ENCODE measurements around the gene LGALS3. TPM values are rescaled to one million over a fixed set of nuclear protein-coding genes. Genes with fewer than 3 reads are reported as not detected.
A peak's percentile ranks its signal among the peaks of the same experiment; 100 is the strongest.
"Not testable (repeated sequence)": the region's sequence is repeated elsewhere in the genome, so short reads cannot be mapped to it uniquely, and the experiment has no call there.

The LGALS3 gene
- polyA plus RNA-seq (2013, experiment 1 of 2; ENCODE audit: insufficient read length) = 54.1 TPM
- polyA plus RNA-seq (2013, experiment 2 of 2; ENCODE audit: insufficient read length) = 84.6 TPM

DNA sequence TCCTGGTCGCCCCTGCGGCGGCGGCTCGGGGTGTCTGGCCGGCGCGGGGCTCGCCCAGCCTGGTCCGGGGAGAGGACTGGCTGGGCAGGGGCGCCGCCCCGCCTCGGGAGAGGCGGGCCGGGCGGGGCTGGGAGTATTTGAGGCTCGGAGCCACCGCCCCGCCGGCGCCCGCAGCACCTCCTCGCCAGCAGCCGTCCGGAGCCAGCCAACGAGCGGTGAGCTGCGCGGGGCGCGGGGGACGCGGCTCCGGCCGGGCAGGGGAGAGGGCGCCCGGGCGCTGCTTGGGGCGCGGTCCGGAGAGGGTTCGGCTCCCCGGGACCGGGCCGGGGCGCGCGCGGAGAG is at the start of gene LGALS3:
Gene LGALS3 (plus strand): TSS at position 167 of the 342 bp plus-strand sequence. CDS start 8,122 bp downstream, outside the sequence.
- DNase-seq = peak; percentile 57

DNA sequence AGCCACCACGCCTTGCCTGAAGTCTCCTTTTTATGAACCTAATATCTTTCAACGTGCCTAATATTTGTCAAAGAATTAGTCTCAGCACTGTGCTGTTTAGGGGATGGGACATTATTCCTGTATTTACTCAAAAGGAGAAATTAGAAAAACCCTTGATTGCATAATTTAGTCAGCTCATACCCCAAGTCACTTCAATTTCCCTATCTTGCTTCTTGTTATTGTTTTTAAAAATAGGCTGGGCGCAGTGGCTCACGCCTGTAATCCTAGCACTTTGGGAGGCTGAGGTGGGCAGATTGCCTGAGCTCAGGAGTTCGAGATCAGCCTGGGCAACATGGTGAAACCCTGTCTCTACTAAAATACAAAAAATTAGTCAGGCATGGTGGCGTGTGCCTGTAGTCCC is 49.1 kb upstream of the LGALS3 start:
- DNase-seq = not testable (repeated sequence)

DNA sequence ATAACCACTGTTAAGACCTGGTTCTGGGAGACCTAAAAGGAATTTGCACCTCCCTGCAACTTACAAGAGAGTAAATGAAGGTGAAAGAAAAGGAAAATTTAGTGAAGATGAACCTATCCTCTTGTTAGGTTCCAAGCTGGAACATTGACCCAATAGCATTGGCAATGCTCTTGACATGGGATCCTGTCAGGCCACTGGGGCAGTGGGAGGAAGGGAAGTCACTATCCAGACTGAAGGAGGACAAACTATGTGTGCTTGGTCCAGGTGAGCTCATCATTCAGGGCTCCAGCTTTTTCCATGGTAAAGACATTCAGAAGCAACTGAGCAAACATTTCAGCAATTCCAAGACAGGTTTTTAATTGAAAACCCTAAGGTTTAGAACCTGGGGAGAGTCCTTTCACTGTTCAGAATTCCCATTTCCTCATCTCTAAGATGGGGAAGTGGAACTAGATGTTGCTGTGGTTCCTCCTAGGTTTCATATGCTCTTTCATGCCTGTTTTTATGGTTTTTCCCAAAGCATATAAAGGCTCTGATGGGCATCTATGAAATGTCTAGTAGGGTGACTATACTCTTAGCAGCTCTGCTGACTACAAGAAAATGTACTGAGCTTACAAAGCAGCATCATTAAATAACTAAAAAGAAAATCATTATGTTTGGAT is 44.5 kb upstream of the LGALS3 start:
- no peak for DNase-seq

DNA sequence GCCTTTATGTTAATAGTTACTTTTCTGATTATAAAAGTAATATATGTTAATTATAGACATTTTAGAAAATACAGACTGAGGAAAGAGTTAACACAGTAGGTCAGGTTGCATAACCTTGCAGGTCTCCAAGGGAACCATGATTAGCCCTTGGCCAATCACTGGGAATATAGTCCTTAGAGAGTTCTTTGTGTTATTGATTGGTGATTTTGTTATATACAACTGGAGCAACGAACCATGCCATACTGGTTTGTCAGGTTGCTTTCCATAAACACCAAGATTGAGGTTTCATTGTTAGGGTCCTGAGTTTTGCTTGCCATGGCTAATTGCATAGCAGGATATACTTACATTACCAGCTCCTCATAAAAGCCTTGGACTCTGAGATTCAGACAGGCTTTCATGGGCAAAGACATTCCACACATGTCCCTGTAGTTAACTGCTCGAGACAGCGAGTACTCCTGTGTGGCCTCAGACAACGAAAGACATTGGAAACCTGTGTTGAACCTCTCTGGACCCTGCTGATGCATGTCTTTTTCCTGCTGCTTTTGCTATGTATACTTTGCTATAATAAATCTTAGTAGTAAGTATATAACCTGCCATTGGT is 43.9 kb upstream of the LGALS3 start:
- DNase-seq = no peak

DNA sequence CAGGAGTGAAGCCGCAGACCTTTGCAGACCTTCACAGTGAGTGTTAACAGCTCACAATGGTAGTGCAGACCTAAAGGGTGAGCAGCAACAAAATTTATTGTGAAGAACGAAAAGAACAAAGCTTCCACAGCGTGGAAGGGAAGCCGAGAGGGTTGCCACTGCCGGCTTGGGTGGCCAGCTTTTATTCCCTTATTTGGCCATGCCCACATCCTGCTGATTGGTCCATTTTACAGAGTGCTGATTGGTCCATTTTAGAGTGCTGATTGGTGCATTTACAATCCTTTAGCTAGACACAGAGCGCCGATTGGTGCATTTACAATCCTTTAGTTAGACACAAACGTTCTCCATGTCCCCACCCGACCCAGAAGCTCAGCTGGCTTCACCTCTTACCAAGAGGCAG is 42.1 kb upstream of the LGALS3 start:
- DNase-seq = no peak

DNA sequence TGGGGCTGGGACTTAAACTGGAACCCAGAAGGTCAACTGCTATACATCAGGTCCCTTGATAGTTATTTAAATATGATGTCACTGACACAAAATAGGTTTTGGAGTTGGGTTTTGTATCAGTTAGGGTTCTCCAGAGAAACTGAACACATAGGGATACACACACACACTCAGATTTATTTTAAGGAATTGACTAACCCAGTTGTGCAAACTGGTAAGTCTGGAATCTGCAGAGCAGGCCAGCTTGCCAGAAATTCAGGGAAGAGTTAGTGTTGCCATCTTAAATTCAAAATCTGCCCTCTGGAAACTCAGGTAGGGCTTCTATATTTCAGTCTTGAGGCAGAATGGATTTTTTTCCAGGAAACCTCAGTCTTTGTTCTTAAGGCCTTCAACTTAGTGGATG is 40.7 kb upstream of the LGALS3 start:
- no peak for DNase-seq

DNA sequence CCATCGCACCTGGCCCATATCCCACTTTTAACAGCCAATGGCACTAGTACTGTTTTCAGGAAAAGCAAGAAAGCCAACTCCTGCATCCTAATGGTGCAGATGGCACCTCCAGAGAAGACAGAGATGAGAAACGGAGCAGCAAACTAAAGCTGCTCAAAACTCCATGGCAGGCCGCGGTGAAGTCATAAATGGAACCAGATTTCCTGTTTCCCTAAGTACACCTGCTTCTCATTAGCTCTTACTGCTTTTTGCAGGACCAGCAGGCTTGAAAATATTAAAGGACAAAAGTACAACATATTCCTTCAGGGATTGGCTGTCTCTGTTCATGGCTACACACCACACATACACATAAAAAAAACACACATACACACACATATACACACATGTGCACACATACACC is 36.7 kb upstream of the LGALS3 start:
- peak; percentile 32 for DNase-seq

DNA sequence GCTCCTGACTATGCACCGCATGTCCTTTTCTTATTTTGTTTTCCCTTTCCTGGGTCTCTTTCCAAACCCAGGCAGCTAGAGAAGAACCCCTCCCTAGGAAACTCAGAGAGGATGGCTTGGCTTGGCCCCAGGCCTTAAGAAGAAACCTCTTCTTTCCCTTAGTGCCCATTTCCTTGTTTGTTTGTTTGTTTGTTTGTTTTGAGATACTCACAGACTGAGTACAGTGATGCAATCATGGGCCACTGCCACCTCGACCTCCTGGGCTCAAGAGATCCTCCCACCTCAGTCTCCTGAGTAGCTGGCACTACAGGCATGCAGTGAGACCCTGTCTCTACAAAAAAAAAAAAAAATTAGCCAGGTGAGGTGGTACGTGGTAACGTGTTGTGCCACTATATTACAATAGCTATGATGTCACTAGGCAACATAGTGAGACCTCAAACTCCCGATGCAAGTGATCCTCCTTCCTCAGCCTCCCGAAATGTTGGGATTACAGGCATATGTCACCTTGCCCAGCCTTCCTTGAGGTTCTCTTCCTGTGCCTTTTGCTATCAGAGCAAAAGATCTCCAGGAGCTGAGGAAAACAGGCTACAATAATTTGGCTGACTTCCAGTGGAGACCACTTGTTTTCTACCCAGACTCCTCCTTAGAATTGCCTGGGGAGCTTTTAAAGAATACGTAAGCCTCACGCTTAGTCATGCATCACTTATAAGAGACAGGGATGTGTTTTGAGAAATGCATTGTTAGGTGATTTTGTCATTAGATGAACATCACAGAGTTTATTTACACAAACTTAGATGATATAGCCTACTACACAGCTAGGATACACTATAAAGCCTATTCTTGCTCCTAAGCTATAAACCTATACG is 34.5 kb upstream of the LGALS3 start:
- DNase-seq = peak; percentile 49

DNA sequence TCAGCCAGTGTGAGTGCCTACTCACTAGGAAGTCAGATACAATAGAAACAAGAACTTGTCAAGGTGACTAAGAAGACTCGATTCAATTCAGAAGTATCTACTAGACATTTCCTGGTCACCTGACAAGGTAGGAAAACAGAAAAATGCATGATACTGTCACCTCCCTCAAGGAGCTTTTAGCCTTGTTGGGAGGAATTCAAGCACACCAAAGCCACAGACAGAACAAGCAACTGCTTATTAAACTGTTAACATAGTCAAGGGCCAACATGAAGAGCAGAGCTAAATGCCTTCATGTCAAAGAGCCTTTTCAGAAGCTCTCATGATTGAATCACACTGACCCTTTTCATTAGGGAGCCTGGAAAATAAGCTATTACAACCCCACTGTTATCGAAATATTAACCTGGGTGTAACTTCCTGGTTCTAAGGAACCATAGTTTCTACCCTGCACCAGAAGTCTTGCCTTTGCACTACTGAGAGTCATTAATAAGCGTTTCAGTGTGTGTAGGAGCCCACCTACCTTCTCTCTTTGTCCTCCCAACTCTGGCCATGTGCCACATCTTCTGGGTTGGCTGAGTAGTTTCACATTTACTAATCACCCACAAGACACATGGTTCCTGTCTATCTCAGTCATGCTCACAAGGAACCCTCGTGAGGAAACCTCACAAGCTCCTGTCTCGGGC is 31.0 kb upstream of the LGALS3 start:
- no peak for DNase-seq

DNA sequence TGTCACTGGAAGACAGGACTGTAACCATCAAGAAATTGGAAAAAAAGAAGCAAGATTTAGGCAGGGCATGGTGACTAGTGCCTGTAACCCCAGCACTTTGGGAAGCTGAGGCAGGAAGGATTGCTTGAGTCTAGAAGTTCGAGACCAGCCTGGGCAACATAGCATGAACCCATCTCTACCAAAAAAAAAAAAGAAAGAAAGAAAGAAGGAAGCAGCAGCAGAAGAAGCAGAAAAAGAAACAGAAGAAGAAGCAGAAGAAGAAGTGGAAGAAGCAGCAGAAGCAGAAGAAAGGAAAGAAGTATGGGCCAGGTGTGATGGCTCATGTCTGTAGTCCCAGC is 30.5 kb upstream of the LGALS3 start:
- DNase-seq = no peak

DNA sequence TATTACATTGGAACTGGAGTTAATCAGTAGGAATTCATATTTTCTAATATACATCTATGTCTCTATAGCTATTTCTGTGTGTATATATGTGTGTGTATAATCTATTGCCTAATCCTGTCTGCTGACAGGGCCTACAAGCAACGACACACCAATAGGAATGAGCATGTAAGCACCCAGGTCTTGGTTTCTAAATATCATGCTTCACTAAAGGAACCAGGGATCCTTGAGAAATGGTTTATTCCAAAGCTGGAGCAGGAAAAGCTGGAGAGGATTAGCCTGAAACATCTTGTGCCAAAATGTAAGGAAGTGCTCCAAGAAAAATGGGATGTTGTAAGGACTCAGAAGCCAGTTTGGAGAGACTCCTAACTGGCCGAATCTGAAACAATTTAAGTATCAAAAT is 29.3 kb upstream of the LGALS3 start:
- DNase-seq = no peak

DNA sequence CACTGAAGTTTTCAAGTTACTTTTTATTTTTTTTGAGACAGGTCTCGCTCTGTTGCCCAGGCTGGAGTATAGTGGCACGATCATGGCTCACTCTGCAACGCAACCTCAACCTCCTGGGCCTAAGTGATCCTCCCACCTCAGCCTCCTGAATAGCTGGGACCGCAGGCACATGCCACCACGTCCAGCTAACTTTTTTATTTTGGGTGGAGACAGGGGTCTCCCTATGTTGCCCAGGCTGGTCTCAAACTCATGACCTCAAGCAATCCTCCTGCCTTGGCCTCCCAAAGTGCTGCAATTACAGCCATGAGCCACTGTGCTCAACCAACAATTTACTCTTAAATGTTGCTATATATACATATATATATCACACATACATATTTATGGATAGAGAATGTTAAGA is 27.4 kb upstream of the LGALS3 start:
- DNase-seq = no peak

DNA sequence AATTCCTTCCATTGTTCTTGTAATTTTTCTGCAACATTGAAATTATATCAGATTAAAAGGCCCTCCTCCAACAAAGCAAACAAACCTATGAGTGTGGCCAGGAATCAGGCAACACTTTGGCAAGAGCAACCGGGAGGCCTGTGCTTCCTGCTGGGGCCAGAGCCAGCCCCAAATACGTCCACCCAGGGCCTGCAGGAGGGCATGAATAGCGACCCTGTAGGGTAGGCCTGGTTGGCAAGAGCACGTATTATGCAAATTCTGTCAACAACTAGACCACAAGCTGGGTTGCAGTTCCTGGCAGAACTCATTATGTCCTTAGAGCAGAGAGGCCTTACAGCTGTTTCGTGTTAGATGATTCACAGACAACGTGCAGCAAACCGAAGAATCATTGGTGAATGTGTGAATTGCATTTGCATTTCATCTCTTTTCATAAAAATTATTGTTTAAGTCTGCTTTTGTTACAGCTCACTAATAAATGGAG is 26.9 kb upstream of the LGALS3 start:
- peak; percentile 96 for DNase-seq

DNA sequence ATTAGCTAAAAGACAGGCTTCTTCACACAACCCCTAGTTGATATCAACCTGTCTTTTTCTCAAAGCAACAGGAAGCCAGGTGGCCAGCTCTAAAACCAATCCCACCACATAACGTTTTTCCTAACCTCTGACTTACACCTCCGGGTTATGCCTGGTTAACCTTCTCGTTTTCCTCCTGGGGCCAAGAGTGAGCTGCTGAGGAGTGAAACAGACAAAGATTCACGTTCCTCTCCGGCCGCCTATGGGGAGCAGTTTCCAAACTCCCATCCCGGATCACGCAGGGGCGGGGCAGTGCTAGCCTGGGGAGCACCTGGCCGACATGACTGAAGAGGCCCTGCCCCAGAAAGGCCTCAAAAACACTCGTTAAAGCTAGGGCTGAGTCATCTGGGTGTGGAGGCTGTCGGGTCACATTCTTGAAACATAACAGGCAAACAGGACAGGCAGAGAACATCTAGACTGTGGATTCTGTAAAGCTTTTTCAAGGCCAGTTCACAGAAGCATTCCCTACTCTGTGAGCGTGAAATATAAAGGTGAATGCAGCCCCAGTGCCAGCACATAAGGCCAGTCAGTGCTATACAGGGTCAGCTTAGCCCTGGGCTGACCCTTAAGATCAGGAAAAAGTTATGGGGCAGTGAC is 25.9 kb upstream of the LGALS3 start:
- peak; percentile 94 for DNase-seq

DNA sequence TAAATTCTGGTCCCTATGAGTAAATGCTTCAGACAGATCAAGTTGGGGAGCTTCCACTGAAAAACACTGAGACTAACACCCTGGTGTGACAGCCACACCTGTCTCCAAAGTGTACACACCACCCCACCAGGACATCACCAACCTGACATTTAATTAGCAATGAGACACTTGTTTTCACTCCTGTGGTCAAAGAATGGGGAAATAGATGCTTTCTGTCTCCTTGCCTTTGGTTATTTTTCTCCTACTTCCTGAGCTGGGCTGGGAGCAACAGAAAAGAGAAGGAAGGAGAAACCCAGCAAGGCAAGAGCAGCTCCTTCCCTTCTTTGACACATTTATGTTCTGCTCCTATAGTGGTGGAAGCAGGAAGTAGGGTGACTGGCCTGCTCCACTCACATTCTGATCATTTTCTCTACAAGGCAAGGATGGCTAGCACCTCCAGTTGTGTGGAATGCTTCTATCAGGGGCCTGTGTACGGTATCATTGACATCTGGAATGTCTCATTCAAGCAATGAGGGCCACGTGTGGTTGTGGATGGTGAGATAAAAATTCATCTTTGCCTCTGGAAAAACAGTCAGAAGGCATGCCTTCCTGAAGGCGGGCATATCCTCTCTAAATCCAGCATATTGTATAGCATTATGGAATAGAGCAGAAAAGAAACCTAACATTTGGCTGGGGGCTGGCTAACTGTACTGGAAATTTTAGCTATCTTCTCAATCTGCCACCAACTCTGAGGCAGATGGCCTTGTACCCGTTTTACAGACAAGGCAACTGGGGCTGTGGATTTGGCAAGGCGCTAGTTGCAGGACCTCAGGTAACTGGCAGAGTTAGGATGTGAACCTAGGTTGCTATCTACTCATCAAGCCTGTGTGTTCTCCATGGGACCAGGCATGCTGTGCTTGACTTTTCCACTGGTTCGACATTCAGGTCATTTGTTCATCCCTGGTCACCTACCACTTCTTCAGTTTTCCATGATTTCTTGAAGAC is 24.8 kb upstream of the LGALS3 start:
- DNase-seq = no peak

DNA sequence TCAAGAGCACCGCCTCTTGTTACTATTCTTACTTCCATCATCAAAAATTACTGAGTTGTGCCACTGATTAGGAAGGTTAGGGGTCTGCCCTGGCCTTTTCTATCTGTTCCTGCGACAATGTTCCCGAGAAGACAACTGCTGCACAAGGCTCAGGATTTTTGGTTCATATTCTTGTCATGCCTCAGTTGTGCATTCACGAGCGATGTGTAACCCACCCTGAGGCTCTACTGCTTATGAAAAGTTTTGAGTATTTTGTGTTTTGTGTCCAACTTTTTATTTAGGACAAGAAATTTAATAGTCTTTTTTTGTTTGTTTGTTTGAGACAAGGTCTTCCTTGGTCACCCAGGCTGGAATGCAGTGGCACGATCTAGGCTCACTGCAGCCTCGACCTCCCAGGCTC is 23.1 kb upstream of the LGALS3 start:
- DNase-seq = no peak

DNA sequence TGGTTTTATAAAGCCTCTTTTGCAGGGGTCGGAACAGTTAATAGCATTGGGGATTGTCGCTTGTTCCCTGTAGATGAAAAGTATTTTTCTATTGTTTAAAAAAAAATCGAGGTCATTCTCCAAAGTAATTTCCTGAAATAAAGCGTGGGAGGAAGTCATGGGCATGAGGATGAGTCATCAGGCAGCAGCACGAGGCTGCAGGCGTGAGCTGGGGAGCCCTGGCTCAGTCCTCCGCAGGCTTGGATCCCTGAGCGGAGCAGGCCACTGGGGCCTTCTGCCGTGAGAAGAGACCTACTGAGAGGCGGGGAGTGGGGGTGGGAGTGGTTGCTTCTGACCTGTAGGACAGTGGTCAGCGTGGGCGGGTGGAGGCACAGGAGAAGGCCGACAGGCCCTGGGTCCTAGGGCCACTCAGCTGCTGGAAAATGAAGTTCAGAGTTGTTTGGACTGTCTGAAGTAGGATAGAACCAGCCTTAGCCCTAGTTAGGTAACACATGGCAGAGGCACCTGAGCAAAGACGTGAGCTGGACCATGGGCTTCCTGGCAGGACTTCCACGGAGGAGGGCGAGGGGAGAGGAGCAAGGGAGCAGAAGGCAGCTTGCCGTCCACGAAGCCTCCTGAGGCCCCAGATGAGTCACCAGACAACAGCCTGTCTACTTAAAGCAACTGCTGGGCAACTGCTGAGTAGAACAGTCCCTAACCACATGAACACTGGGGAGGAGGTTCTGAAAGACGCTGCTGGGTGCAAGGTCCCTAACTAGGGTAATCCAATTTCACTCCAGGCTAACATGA is 21.1 kb upstream of the LGALS3 start:
- DNase-seq = peak; percentile 95

DNA sequence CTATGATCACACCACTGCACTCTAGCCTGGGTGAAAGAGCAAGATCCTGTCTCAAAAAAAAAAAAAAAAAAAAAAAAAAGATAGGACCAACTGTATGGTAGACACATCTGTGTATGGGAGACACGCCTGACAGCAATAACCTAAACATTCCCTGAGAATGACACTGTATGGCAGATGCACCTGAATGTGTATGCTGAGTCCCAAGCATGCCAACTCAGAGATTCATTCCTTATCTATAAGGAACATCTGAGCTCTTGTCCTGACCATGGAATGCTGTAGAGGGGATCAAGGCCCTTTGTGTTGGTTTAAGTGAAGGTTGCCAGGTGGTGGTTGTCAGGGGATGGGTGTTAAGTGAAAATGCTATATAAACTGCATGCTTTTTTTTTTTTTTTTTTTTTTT is 19.2 kb upstream of the LGALS3 start:
- DNase-seq = no peak

DNA sequence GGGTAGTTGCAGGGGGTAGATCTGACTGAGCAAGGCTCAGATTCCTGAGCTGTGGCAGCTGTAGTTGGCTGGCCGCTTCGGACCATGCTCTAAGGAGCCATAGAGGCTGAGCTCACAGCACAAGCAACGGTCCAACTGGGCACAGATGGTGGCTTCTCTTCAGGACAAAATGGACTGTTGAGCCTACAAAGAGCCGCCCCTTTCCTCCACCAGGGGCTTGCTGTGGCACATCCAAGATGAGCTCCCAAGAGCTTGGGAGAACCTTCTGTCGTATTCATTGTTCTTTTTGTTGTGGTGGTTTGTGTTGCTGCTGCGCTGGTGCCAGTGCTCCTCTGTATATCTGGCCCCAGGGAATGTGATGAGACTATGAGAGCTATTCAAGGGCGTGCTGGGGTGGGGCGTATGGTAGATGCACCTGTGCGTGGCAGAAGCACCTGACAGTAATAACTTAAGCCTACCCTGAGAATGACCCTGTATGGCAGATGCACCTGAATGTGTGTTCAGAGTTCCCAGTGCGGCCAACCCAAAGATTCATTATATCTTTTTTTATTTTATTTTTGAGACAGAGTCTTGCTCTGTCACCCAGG is 17.8 kb upstream of the LGALS3 start:
- DNase-seq = no peak

DNA sequence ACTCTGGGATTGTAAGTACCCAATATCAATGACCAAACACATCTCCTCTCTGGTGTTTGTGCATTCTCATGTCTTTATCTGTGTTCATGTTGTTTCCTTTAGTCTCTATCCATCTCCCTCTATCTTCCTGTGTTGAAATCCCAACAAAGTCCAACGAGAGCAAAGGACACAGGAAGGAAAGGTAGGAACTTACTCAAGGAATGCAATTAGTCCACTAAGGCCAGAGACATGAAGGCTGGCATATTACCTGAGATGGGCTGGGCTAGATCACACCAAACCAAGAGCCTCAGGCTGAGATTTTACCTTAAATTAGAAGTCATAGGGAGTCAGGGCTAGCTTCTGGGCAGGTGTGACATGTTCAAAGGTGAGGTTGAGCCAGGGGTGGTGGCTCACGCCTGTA is 14.3 kb upstream of the LGALS3 start:
- no peak for DNase-seq
